Stomach (tissue), 9 donors: ENCODE results near the gene RBX1. TPM values are rescaled to one million over a fixed set of nuclear protein-coding genes. Genes with fewer than 3 reads are reported as not detected.

Experiments
- DNase-seq, 2 donors: peaks; one replicate each; pipeline versions ENCODE4 v3.0.0 to v3.0.0-alpha.2; 2013 to 2019
- H3K27ac ChIP-seq, 5 donors: fragments of 200-600 bp in 4 of 5; sonication (generic) in 4 of 5; one replicate each; pipeline ENCODE4 v1.5.1; 2013 to 2019; ENCODE audit warnings: mild to moderate bottlenecking in 1 of 5, moderate library complexity in 1 of 5
- H3K27me3 ChIP-seq, 3 donors: fragments of 200-600 bp; sonication (generic); one replicate each; pipeline ENCODE4 v1.5.1; 2017 to 2019; ENCODE audit warnings: mixed run types in 1 of 3
- H3K36me3 ChIP-seq, 4 donors: fragments of 200-600 bp; sonication (generic); 1 replicate in 3 of 4; 2 replicates in 1 of 4; pipeline ENCODE4 v1.5.1; 2016 to 2019
- H3K4me1 ChIP-seq, 4 donors: fragments of 200-600 bp; sonication (generic); one replicate each; pipeline ENCODE4 v1.5.1; 2016 to 2019
- H3K4me3 ChIP-seq, 4 donors: fragments of 200-600 bp; sonication (generic) in 3 of 4; one replicate each; pipeline ENCODE4 v1.5.1; 2016 to 2019; ENCODE audit warnings: mild to moderate bottlenecking in 1 of 4
- H3K9me3 ChIP-seq, 4 donors: fragments of 200-600 bp; sonication (generic); one replicate each; pipeline ENCODE4 v1.5.1; 2016 to 2019
- CTCF ChIP-seq, 7 experiments: fragments of 450-650 bp in 4 of 7; fragments of 200-600 bp in 3 of 7; sonication (generic) in 3 of 7; IDR thresholded peaks; one replicate each; pipeline ENCODE4 v1.5.1; 2016 to 2019; ENCODE audit warnings: antibody characterized with exemption in 7 of 7, control low read depth in 2 of 7, mild to moderate bottlenecking in 1 of 7
- EP300 ChIP-seq: sonication (generic); formaldehyde crosslinking; IDR thresholded peaks from one replicate; pipeline ENCODE4 v1.6.1; 2017; ENCODE audit warnings: antibody characterized with exemption
- POLR2A ChIP-seq, 4 donors: fragments of 450-650 bp; IDR thresholded peaks; one replicate each; pipeline ENCODE4 v1.6.1; 2016; ENCODE audit warnings: antibody characterized with exemption in 4 of 4, control low read depth in 2 of 4, mild to moderate bottlenecking in 1 of 4, moderate library complexity in 1 of 4
- POLR2AphosphoS5 ChIP-seq, 3 donors: sonication (generic); formaldehyde crosslinking; IDR thresholded peaks; one replicate each; pipeline ENCODE4 v1.6.1; 2016; ENCODE audit warnings: antibody characterized with exemption in 3 of 3
- WGBS, 5 donors: extraction: QIAGEN DNeasy Blood & Tissue Kit in 3 of 5; methylation state at CpG; one replicate each; pipeline versions ENCODE4 v1.1.5 to v1.1.7; 2013 to 2018; 5-methylcytosine and 5-hydroxymethylcytosine counted together
- intact Hi-C: fragments of 100-400 bp; cut with DNase I; formaldehyde crosslinking; loops from one replicate; pipeline ENCODE4 v1.15.1; 2023; ENCODE audit warnings: low total_unique reads
- polyA plus RNA-seq, 3 donors: library from polyadenylated mRNA; stranded (reverse); fragments of 200-250 nt; gene quantifications; one replicate each; pipeline ENCODE4 v1.2.3, GENCODE V29; 2013
- total RNA-seq, 5 donors: library from RNA; depleted of rRNA; stranded (reverse); fragments of >200 nt; gene quantifications; one replicate each; pipeline versions ENCODE4 v1.1.0 to v1.2.3, GENCODE V29; 2014 to 2016
- donor health status: healthy with polysubstance abuse.
- donor health status: Bipolar disorder and iron deficiency.
- donor health status: healthy.

The RBX1 gene
- total and polyA plus RNA-seq, 8 donors = 4.0 to 95.1 (median 53.5) TPM

- Histone ChIP-seq H3K9me3 (no peaks in the 10 kb centered on the region), H3K36me3 (peaks cover 13 to 94% (median 75%) of the 10 kb centered on the region in 4 donors), H3K27me3 (no peaks in the 10 kb centered on the region), H3K4me1 (no peaks in the 10 kb centered on the region), H3K4me3 (no peak overlapping the region), H3K27ac (no peak overlapping the region)
- TF ChIP-seq CTCF (IDR thresholded peaks at IDR 0.05) (no peak), POLR2A (IDR thresholded peaks at IDR 0.05) (no peak), EP300 (no peak), POLR2AphosphoS5 (IDR thresholded peaks at IDR 0.05) (no peak)
- 41 to 85% (median 59%) methylated on average over 1 of the region's 1 CpG for WGBS, 5 donors
- DNase-seq = no peak
- intact Hi-C loops = no loop called here
Measured at GRCh38 chr22:40928657-40929056, 22.5 kb upstream of the RBX1 start.

DNA sequence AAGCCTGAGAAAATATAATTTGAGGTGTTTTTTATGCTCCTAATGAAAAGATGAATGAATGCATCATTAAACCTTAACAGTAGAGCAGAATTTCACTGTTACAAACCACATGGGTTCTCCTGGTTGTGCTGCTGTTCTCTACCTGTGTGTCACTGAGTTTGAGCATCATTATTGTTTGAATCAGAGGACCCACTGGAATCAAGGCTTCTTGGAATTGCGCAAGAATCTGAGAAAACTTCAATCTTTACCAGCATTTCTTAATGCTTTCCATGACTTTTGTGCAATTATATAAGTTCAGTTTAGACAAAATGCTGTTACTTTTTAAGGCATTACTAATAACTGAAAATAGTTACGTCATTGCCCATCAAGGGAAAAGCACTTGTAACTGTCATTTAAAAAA is 18.8 kb upstream of the RBX1 start:
- intact Hi-C loops = no loop called here
- TF ChIP-seq POLR2A (IDR thresholded peaks at IDR 0.05) (no peak), POLR2AphosphoS5 (IDR thresholded peaks at IDR 0.05) (no peak), CTCF (IDR thresholded peaks at IDR 0.05) (no peak), EP300 (no peak)
- Histone ChIP-seq H3K27me3 (no peaks in the 10 kb centered on the region), H3K4me3 (no peak overlapping the region), H3K9me3 (no peaks in the 10 kb centered on the region), H3K36me3 (peaks cover 0 to 57% (median 47%) of the 10 kb centered on the region in 4 donors), H3K4me1 (no peaks in the 10 kb centered on the region), H3K27ac (no peak overlapping the region)
- no peak for DNase-seq
- WGBS, 5 donors = 89 to 100% (median 95%) methylated on average over 2 of the region's 2 CpGs

DNA sequence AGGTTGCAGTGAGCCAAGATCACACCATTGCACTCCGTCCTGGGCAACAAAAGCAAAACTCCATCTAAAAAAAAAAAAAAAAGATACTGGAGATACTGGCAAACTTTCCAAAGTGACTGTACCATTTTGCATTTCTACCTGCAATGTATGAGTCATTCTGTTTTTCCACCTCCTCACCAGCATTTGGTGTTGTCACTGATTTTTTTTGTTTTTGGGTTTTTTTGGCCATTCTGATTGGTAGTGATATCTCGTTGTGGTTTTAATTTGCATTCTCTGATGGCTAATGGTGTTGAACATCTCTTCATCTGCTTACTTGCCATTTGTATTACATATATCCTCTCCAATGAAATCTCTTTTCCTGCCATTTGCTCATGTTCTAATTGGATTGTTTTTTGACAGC is 12.0 kb upstream of the RBX1 start:
- peaks cover 0 to 4% (median 1%) of the 10 kb centered on the region in 4 donors for H3K36me3 ChIP-seq
- WGBS, 5 donors = 84 to 89% (median 87%) methylated on average over 2 of the region's 2 CpGs
- H3K4me1 ChIP-seq = no peaks in the 10 kb centered on the region
- H3K4me3 ChIP-seq = no peak overlapping the region
- no peaks in the 10 kb centered on the region for H3K9me3 ChIP-seq
- DNase-seq = no peak
- H3K27me3 ChIP-seq = no peaks in the 10 kb centered on the region
- no peak for TF ChIP-seq EP300
- TF ChIP-seq POLR2AphosphoS5 (IDR thresholded peaks at IDR 0.05) = no peak
- no peak for TF ChIP-seq POLR2A (IDR thresholded peaks at IDR 0.05)
- TF ChIP-seq CTCF (IDR thresholded peaks at IDR 0.05) = no peak
- no peak overlapping the region for H3K27ac ChIP-seq
- intact Hi-C loops = no loop called here

DNA sequence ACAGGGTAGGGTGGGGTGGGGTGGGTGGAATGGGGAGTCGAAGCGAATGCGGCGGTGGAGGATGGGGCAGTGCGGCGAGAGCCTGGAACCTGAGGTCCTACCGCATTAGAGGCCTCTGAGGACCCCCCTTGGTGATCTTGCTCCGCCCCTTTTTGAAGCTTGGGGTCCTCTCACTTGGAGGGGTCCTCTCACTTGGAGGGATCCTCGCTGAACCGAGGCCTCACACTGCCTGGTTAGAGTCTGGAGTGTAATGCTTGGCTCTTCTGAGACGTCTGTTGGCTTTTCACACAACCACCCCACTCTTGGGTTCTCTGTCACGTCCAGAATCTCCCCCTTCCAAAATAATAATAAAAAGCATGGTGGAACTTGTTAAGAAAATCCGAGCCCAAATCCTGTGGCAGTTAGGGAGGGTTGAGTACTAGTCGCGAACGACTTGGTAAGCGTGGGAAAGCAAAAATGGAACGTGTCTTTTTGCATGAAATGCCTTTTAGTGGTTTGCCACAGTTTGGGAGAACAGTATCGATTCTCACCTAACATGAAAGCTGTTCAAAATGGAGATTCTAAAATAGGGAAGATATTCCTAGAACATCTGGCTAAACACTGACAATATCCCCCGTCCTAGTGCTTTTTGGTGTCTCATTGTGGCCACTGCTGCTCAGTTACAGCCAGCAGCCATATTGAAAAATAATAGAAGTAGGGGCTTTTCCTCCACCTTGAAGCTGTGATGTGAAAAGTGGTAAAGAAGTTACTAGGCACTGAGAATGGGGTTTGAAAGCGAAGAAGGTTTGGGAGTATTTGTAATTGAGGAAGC is 822 bp downstream of the RBX1 start:
- no peaks in the 10 kb centered on the region for H3K27me3 ChIP-seq
- peak overlapping the region; percentile 93 to 96 (median 94) for H3K27ac ChIP-seq
- peaks cover 17 to 44% (median 31%) of the 10 kb centered on the region in 4 donors for H3K4me1 ChIP-seq
- peak overlapping the region; percentile 66 to 88 (median 80) for H3K4me3 ChIP-seq
- H3K36me3 ChIP-seq = peaks cover 0 to 38% (median 34%) of the 10 kb centered on the region in 4 donors
- intact Hi-C loops = loop anchor here (5.0 kb wide), 1 partner anchor 140 kb away; the partner anchor contains the start of gene EP300
- no peak for DNase-seq
- TF ChIP-seq CTCF (IDR thresholded peaks at IDR 0.05) (no peak), POLR2AphosphoS5 (IDR thresholded peaks at IDR 0.05) (no peak), POLR2A (IDR thresholded peaks at IDR 0.05) (no peak)
- no peaks in the 10 kb centered on the region for H3K9me3 ChIP-seq
- 4 to 5% (median 4%) methylated on average over 21 of the region's 21 CpGs for WGBS, 5 donors
